PC-9 (cell line): Measurements from ENCODE around the gene GPC2.

Experiments used
- CTCF ChIP-seq: fragments of 200-600 bp; sonication (generic); conservative IDR thresholded peaks from 2 replicates; pipeline ENCODE4 v1.6.1; 2017; ENCODE audit warnings: mixed run types, antibody characterized with exemption, mild to moderate bottlenecking, moderate library complexity
- EZH2 ChIP-seq: fragments of 200-600 bp; sonication (generic); IDR thresholded peaks from 2 replicates; pipeline ENCODE4 v1.8.0; 2017; ENCODE audit warnings: antibody characterized with exemption, low read depth

DNA sequence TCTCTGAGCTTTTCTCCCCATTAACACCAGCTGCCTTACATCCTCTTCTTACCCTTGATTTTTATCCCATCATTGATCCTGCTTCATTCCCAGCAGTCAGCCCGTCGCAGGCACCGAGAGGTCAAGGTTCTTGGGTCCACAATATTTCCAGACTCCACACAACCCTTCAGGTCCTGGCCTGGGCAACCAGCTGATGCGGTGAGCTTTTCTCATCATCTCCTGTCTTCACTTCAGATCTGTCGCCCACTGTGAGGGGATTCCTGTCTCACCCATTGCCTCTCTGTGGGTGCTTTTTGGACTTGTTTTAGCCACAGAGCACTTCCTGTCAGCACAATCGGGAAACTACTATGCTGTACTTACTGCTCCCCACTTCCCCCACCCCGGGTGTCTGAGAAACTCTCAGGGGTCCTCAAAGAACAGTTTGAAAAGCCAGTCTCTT, 34.2 kb upstream of the GPC2 start:
- TF ChIP-seq EZH2, result no peak
- TF ChIP-seq CTCF, result no peak
